GM12878 (cell line): ENCODE measurements around the gene ADAT3. TPM values are rescaled to one million over a fixed set of nuclear protein-coding genes. Genes with fewer than 3 reads are reported as not detected.

ENCODE experiments used
- ATAC-seq: fragments of 200-7000 bp; cut with Tn5 transposase; 3 replicates; pipeline ENCODE4 v1.9.1; 2020; ENCODE audit warnings: mild to moderate bottlenecking, moderate library complexity
- BruUV-seq: library from RNA; stranded (reverse); fragments of 400-500 nt; replicated peaks from 2 replicates; lab custom pipeline; 2021; lab: Mats Ljungman, UMichigan
- CTCF ChIA-PET: fragments of 300-600 bp; sonication (Branson Sonifier 250); formaldehyde crosslinking; extraction: SDS; loops from one replicate; lab custom pipeline; 2021; ENCODE audit warnings: inconsistent platforms; lab: Yijun Ruan, JAX
- POLR2A ChIA-PET: fragments of 350-600 bp; formaldehyde crosslinking; extraction: SDS; loops from one replicate; lab custom pipeline; 2021; ENCODE audit warnings: inconsistent platforms; lab: Charles Lee
- RAD21 ChIA-PET: fragments of 300-600 bp; sonication (Branson Sonifier 250); formaldehyde crosslinking; loops from one replicate; lab custom pipeline; 2023; ENCODE audit warnings: antibody characterized with exemption; ENCODE audit not compliant: unreplicated experiment; lab: Charles Lee
- SMC1A ChIA-PET: fragments of 300-600 bp; sonication (Branson Sonifier 250); formaldehyde crosslinking; loops from one replicate; lab custom pipeline; 2023; ENCODE audit not compliant: unreplicated experiment, uncharacterized antibody; lab: Charles Lee
- DNase-seq: peaks from one replicate; pipeline ENCODE4 v3.0.0-alpha.2; 2011; ENCODE audit warnings: low read depth, low spot score
- FAIRE-seq: peaks from 3 replicates; lab custom pipeline; 2011; peaks lifted over from hg19 to GRCh38; lab: Jason Lieb, UNC
- H2AFZ ChIP-seq: 2 replicates; pipeline ENCODE4 v1.6.0; 2011; ENCODE audit warnings: low read depth, low read length, control low read depth; ENCODE audit not compliant: control insufficient read depth
- H3K27ac ChIP-seq: 2 replicates; pipeline ENCODE4 v1.5.1; 2011; ENCODE audit warnings: control low read depth; ENCODE audit not compliant: control insufficient read depth, insufficient read depth
- H3K27me3 ChIP-seq, 2 experiments: replicated peaks in 1 of 2; 2 replicates each; pipeline versions ENCODE4 v1.6.0 to v1.6.1; 2011; ENCODE audit warnings: low read length in 1 of 2; ENCODE audit not compliant: control insufficient read depth in 2 of 2, insufficient read depth in 2 of 2
- H3K36me3 ChIP-seq, 2 experiments: 2 replicates each; pipeline ENCODE4 v1.5.1; 2011; ENCODE audit warnings: low read length in 1 of 2; ENCODE audit not compliant: control insufficient read depth in 2 of 2, insufficient read depth in 2 of 2
- H3K4me1 ChIP-seq: 2 replicates; pipeline ENCODE4 v1.6.1; 2011; ENCODE audit warnings: mild to moderate bottlenecking, low read length, moderate library complexity, mixed read lengths; ENCODE audit not compliant: control insufficient read depth, insufficient read depth
- H3K4me2 ChIP-seq: 2 replicates; pipeline ENCODE4 v1.6.0; 2011; ENCODE audit warnings: control low read depth; ENCODE audit not compliant: control insufficient read depth, insufficient read depth
- H3K4me3 ChIP-seq: fragments of 200-600 bp; sonication (generic); 2 replicates; pipeline ENCODE4 v1.5.1; 2016
- H3K79me2 ChIP-seq: 2 replicates; pipeline ENCODE4 v1.6.0; 2011; ENCODE audit warnings: low read length; ENCODE audit not compliant: control insufficient read depth, insufficient read depth
- H3K9ac ChIP-seq: 2 replicates; pipeline ENCODE4 v1.8.0; 2011; ENCODE audit warnings: low read length, control low read depth, mixed read lengths; ENCODE audit not compliant: control insufficient read depth, insufficient read depth
- H3K9me3 ChIP-seq: replicated peaks from 3 replicates; pipeline ENCODE4 v1.5.1; 2011; ENCODE audit warnings: mild to moderate bottlenecking, low read length; ENCODE audit not compliant: control insufficient read depth, insufficient read depth
- H4K20me1 ChIP-seq: 2 replicates; pipeline ENCODE4 v1.6.0; 2011; ENCODE audit not compliant: control insufficient read depth, insufficient read depth
- BCL11A ChIP-seq: IDR thresholded peaks from 2 replicates; pipeline ENCODE4 v1.6.1; 2011; ENCODE audit warnings: low read depth, low read length
- CHD1 ChIP-seq: IDR thresholded peaks from 2 replicates; pipeline ENCODE4 v1.6.1; 2012; ENCODE audit warnings: low read depth, low read length, improper control_type of control experiment
- E2F8 ChIP-seq: fragments of 450-650 bp; IDR thresholded peaks from 2 replicates; pipeline ENCODE4 v1.6.1; 2018; ENCODE audit warnings: mild to moderate bottlenecking, low read depth, moderate library complexity; ENCODE audit not compliant: partially characterized antibody
- FOS ChIP-seq: IDR thresholded peaks from 3 replicates; pipeline ENCODE4 v1.6.1; 2011; ENCODE audit warnings: borderline replicate concordance; ENCODE audit not compliant: insufficient read length; ENCODE audit errors: extremely low read depth
- FOXK2 ChIP-seq: fragments of 450-650 bp; IDR thresholded peaks from 2 replicates; pipeline ENCODE4 v1.6.1; 2017; ENCODE audit warnings: mild to moderate bottlenecking, moderate library complexity
- FOXM1 ChIP-seq: IDR thresholded peaks from 2 replicates; pipeline ENCODE4 v1.6.1; 2012; ENCODE audit warnings: low read depth, mild to moderate bottlenecking, inconsistent platforms, low read length, moderate library complexity
- MEF2A ChIP-seq: IDR thresholded peaks from 2 replicates; pipeline ENCODE4 v1.6.1; 2011; ENCODE audit warnings: low read depth, mild to moderate bottlenecking, low read length, moderate library complexity; ENCODE audit not compliant: insufficient read depth
- MYB ChIP-seq: fragments of 150-350 bp; IDR thresholded peaks from 2 replicates; pipeline ENCODE4 v1.6.1; 2014; ENCODE audit warnings: mild to moderate bottlenecking, low read depth, low read length, borderline replicate concordance
- MYC ChIP-seq: IDR thresholded peaks from 2 replicates; pipeline ENCODE4 v1.6.1; 2011; ENCODE audit warnings: mild to moderate bottlenecking, low read length, moderate library complexity, inconsistent platforms; ENCODE audit not compliant: insufficient read depth, insufficient replicate concordance, insufficient read length, severe bottlenecking
- NFXL1 ChIP-seq: fragments of 450-650 bp; IDR thresholded peaks from 2 replicates; pipeline ENCODE4 v1.6.1; 2017; ENCODE audit warnings: antibody characterized with exemption, mild to moderate bottlenecking, borderline replicate concordance
- NR2F1 ChIP-seq: fragments of 450-650 bp; conservative IDR thresholded peaks from 2 replicates; pipeline ENCODE4 v1.6.1; 2017; ENCODE audit warnings: mild to moderate bottlenecking
- PAX5 ChIP-seq: IDR thresholded peaks from 2 replicates; pipeline ENCODE4 v1.6.1; 2011; ENCODE audit warnings: low read depth, low read length, borderline replicate concordance
- SMAD1 ChIP-seq: fragments of 450-650 bp; IDR thresholded peaks from 2 replicates; pipeline ENCODE4 v1.6.1; 2018; ENCODE audit warnings: mild to moderate bottlenecking, low read depth; ENCODE audit not compliant: partially characterized antibody
- SP1 ChIP-seq: IDR thresholded peaks from one replicate; pipeline ENCODE4 v1.6.1; 2011; ENCODE audit warnings: low read depth, low read length
- SPI1 ChIP-seq: IDR thresholded peaks from 2 replicates; pipeline ENCODE4 v1.6.1; 2011; ENCODE audit warnings: low read depth, mild to moderate bottlenecking, low read length, moderate library complexity, borderline replicate concordance; ENCODE audit not compliant: insufficient read depth
- STAT1 ChIP-seq: fragments of 450-650 bp; conservative IDR thresholded peaks from 2 replicates; pipeline ENCODE4 v1.6.1; 2014; ENCODE audit warnings: antibody characterized with exemption, mild to moderate bottlenecking
- ZNF687 ChIP-seq: fragments of 450-650 bp; IDR thresholded peaks from 2 replicates; pipeline ENCODE4 v1.6.1; 2017; ENCODE audit warnings: mild to moderate bottlenecking, moderate library complexity
- WGBS: methylation state at CpG from one replicate; pipeline ENCODE4 v1.1.6; 2016; ENCODE audit warnings: low lambda C conversion rate; ENCODE audit not compliant: insufficient replicate concordance, insufficient coverage; ENCODE audit errors: missing lambda C conversion rate; 5-methylcytosine and 5-hydroxymethylcytosine counted together
- in situ Hi-C: fragments of 300-500 bp; cut with MboI; formaldehyde crosslinking; loops from 9 replicates; pipeline ENCODE4 v1.14.3; 2018; ENCODE audit warnings: mixed read lengths
- intact Hi-C: fragments of 100-400 bp; cut with micrococcal nuclease; formaldehyde crosslinking; loops from one replicate; pipeline ENCODE4 v1.14.2; 2022; ENCODE audit not compliant: unreplicated experiment
- polyA plus RNA-seq, 11 experiments: library from polyadenylated mRNA; depleted of rRNA in 4 of 11; unstranded in 6 of 11; stranded (reverse) in 5 of 11; fragments of >200 nt; fragmentation: Nextera tagmentation in 4 of 11; fragmentation: Illumina TruSeq in 1 of 11; extraction: Ambion mirVana in 4 of 11; extraction: Trizol in 1 of 11; gene quantifications; 1 replicate in 1 of 11; 2 replicates in 10 of 11; pipeline versions ENCODE4 v1.2.1 to v1.2.3, GENCODE V29; 2011 to 2016; ENCODE audit warnings: inconsistent platforms in 2 of 11, missing spikeins in 2 of 11, low read depth in 1 of 11
- total RNA-seq, 4 experiments: library from RNA; depleted of rRNA in 3 of 4; stranded (reverse); fragments of >200 nt in 3 of 4; fragmentation: Illumina TruSeq in 1 of 4; extraction: Trizol in 1 of 4; gene quantifications; 2 replicates each; pipeline versions ENCODE4 v1.2.1 to v1.2.3, GENCODE V29; 2013 to 2021

The ADAT3 gene
- total and polyA plus RNA-seq, 10 of the 15 experiments (the other 5 are each of a cell fraction or from before 2014, with no cell fraction given) = 0.27 to 11.8 (median 7.7) TPM; not detected in 3

GRCh38 chr19:1901940-1902404 is 3.2 kb upstream of the ADAT3 start (continued):
- TF ChIP-seq NFXL1 = no peak
- no peak for TF ChIP-seq ZNF687
- no peak for TF ChIP-seq MEF2A
- no peak for TF ChIP-seq MYB
- no peak for TF ChIP-seq BCL11A
- no peak for TF ChIP-seq FOXK2

GRCh38 chr19:1902923-1903322 is 2.3 kb upstream of the ADAT3 start:
- 72% methylated on average over 6 of the region's 6 CpGs for WGBS
- H3K9ac ChIP-seq = no peak overlapping the region
- H3K27ac ChIP-seq = peak overlapping the region; percentile 96; the same call in 1 of the 2 replicates
- peaks cover 19% of the 10 kb centered on the region for H3K79me2 ChIP-seq
- no peak for FAIRE-seq
- no peak for ATAC-seq
- H3K4me2 ChIP-seq = peak overlapping the region; percentile 15; the same call in 1 of the 2 replicates
- ChIA-PET CTCF (interaction anchor here (0.6 to 3.0 kb wide), 5 partner anchors 12 to 40 kb away, joined by 3 to 10 read pairs (median 5); no protein-coding TSS in a partner anchor), POLR2A (interaction anchor here (0.6 to 2.0 kb wide), 8 partner anchors 11 to 1358 kb away, joined by 3 to 9 read pairs (median 6); no protein-coding TSS in a partner anchor), SMC1A (no interaction called here), RAD21 (interaction anchor here (0.7 to 2.5 kb wide), 3 partner anchors 27 to 622 kb away, joined by 5 to 9 read pairs (median 6); no protein-coding TSS in a partner anchor)
- H3K4me3 ChIP-seq = peak overlapping the region; percentile 41; the same call in 1 of the 2 replicates
- DNase-seq = no peak
- no peaks in the 10 kb centered on the region for H3K36me3 ChIP-seq
- no TSS peak for BruUV-seq
- H4K20me1 ChIP-seq = no peaks in the 10 kb centered on the region
- no peaks in the 10 kb centered on the region for H3K9me3 ChIP-seq
- in situ Hi-C loops = no loop called here
- no peaks in the 10 kb centered on the region for H3K27me3 ChIP-seq
- H3K4me1 ChIP-seq = peaks cover 27% of the 10 kb centered on the region
- H2AFZ ChIP-seq = no peak overlapping the region
- intact Hi-C loops = loop anchor here (10.0 kb wide), 1 partner anchor 192 kb away; the partner anchor contains the start of genes IZUMO4 and MOB3A
- TF ChIP-seq CHD1 (no peak), PAX5 (no peak), SP1 (no peak), FOXM1 (no peak), FOS (no peak), E2F8 (no peak), SPI1 (no peak), NR2F1 (no peak), MYC (no peak), SMAD1 (no peak), STAT1 (no peak)
